Mammary epithelial cell (primary cell): ENCODE measurements around the gene ZNF365.

Experiments used
- EZH2 ChIP-seq: IDR thresholded peaks from 2 replicates; pipeline ENCODE4 v1.6.1; 2012; ENCODE audit warnings: low read length, inconsistent platforms, borderline replicate concordance
- TF ChIP-seq, protein P1 (sequence below), 2 donors: IDR thresholded peaks in 1 of 2; conservative IDR thresholded peaks in 1 of 2; 2 replicates each; pipeline ENCODE4 v1.5.1; 2011 to 2012; ENCODE audit warnings: inconsistent platforms in 2 of 2, low read length in 2 of 2, mild to moderate bottlenecking in 2 of 2, control low read depth in 1 of 2, low read depth in 1 of 2; ENCODE audit not compliant: insufficient read depth in 1 of 2; ENCODE audit errors: extremely low read depth in 1 of 2

DNA sequence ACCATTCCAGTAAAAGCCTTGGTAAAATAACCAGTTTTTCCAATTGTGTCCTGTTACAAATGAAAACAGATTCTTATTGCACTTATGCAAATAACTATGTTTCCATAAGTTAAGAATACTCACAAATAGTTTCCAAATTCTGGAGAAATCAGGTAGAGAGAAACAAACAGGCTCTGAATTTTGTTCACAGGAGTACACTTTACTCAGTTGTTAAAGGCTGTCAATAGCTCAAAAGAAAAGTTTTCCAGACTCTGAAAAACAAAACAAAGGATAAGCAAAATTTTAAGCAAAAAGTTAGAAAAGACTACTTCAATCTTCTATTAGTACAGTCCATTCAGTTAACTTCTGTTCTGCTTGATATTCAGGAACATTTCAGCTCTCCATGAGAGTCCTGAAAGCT, 32.8 kb upstream of the ZNF365 start:
- TF ChIP-seq EZH2, result no peak
- TF ChIP-seq, protein P1, sequence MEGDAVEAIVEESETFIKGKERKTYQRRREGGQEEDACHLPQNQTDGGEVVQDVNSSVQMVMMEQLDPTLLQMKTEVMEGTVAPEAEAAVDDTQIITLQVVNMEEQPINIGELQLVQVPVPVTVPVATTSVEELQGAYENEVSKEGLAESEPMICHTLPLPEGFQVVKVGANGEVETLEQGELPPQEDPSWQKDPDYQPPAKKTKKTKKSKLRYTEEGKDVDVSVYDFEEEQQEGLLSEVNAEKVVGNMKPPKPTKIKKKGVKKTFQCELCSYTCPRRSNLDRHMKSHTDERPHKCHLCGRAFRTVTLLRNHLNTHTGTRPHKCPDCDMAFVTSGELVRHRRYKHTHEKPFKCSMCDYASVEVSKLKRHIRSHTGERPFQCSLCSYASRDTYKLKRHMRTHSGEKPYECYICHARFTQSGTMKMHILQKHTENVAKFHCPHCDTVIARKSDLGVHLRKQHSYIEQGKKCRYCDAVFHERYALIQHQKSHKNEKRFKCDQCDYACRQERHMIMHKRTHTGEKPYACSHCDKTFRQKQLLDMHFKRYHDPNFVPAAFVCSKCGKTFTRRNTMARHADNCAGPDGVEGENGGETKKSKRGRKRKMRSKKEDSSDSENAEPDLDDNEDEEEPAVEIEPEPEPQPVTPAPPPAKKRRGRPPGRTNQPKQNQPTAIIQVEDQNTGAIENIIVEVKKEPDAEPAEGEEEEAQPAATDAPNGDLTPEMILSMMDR (conservative IDR thresholded peaks at IDR 0.05 in 1 of 2, IDR thresholded peaks at IDR 0.05 in 1 of 2; ENCODE audit: extremely low read depth in 1 of 2, insufficient read depth in 1 of 2, low read depth in 1 of 2, low read length in 2 of 2), result no peak
